GM13977 (cell line): ENCODE measurements around the gene PTPRM.

ENCODE experiments used
- DNase-seq: peaks from one replicate; pipeline ENCODE4 v3.0.0; 2012; ENCODE audit warnings: low spot score
- CTCF ChIP-seq: IDR thresholded peaks from 2 replicates; pipeline ENCODE4 v1.5.1; 2012; ENCODE audit warnings: mild to moderate bottlenecking, control low read depth; ENCODE audit not compliant: insufficient read depth; ENCODE audit errors: extremely low read depth, missing control alignments
- in situ Hi-C: fragments of 300-500 bp; cut with MboI; formaldehyde crosslinking; loops from one replicate; pipeline ENCODE4 v1.12.0; 2022; ENCODE audit warnings: low sequenced_read_pairs, low pct_unique_long_range_greater_than_20kb, mixed read lengths, inconsistent platforms; ENCODE audit not compliant: unreplicated experiment

PTPRM gene

GRCh38 chr18:7876354-7877104, 309.4 kb downstream of the PTPRM start:
- DNase-seq: no peak
- in situ Hi-C loops: no loop called here
- TF ChIP-seq CTCF: no peak

DNA sequence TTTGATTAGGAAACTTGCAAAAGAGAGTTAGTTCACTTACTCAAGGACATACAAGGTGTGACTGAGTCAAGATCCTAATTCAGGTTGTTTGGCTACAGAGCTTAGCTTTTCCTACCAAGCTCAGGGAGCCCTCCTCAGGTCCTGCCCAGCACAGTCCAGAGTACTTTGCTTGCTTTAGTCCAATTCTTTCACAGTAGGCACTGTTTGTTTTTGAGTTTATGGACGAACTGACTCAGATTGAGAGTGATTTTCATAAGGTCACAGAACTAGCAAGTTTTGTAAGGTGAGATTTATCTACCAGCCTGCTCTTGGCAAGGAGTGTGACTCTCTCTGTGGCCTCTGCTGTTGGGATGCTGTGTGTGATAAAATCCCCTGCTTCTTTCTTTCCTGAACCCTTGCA, 310.5 kb downstream of the PTPRM start:
- in situ Hi-C loops: no loop called here
- DNase-seq: no peak

GRCh38 chr18:7878265-7879211, 311.4 kb downstream of the PTPRM start:
- no peak for TF ChIP-seq CTCF
- in situ Hi-C loops: no loop called here
- DNase-seq: no peak

More for the DNA sequence above, 310.5 kb downstream of the PTPRM start:
- TF ChIP-seq CTCF: no peak

DNA sequence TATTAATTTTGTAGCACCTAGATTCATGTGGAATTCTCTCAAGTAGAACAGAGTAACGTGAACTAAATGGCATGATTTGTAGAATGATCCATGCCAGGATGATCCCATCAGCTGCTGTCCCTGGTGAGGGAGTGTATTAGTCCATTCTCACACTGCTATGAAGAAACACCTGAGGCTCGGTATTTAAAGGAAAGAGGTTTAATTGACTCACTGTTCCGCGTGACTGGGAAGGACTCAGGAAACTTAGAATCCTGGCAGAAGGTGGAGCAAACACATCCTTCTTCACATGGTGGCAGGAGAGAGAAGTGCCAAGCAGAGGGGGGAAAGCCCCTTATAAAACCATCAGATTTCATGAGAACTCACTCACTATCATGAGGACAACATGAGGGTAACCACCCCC, 312.6 kb downstream of the PTPRM start:
- DNase-seq: no peak
- TF ChIP-seq CTCF: no peak
- in situ Hi-C loops: no loop called here

DNA sequence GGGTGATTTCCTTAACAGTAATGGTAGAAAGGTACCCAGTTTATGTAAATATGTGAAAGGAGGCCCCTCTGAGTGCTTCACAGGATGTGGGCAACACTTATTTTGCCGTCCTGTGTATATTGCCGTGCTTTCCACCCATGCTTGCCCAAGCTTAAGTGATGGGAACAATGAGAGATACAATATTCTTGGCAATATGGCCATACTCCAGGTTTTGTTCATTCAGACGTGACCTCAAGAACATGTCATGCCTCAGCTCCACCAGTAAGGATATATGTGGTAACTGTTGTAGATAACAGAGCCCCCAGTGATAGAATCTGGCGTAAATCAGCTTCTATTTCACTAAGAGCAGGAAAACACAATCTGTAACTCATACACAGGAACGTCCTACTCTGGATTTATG, 318.7 kb downstream of the PTPRM start:
- no peak for TF ChIP-seq CTCF
- in situ Hi-C loops: no loop called here

DNA sequence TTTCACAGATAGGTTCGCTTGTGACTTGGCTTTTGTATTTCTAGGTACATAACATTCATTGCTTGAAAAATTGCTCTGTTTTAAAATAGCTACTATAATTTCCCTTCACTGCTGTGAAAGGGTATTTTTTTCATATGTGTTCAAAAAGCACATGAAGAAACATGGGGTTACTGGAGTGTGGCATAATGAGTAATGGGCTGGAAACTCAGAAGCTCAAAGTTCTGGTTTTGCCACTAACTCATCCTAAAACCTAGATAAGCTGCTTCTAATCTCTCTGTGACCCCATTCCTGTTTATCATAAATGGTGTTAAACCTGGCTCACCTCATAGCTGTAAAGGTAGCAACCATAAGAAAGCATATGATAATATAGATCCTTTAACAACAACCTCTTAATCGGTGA, 319.3 kb downstream of the PTPRM start:
- no peak for DNase-seq
- in situ Hi-C loops: no loop called here
- no peak for TF ChIP-seq CTCF

More for the DNA sequence above, 318.7 kb downstream of the PTPRM start:
- DNase-seq: no peak
